NOMO-1 treated with DMSO at 0.1 percent for 48 hours (cell line): ENCODE measurements around the gene VCAM1.
"Not testable (repeated sequence)": the region's sequence is repeated elsewhere in the genome, so short reads cannot be mapped to it uniquely, and the experiment has no call there.

Experiments used
- DNase-seq: peaks from one replicate; lab custom pipeline; 2025; ENCODE audit not compliant: unreplicated experiment; lab: John Stamatoyannopoulos, UW

VCAM1 gene, protein sequence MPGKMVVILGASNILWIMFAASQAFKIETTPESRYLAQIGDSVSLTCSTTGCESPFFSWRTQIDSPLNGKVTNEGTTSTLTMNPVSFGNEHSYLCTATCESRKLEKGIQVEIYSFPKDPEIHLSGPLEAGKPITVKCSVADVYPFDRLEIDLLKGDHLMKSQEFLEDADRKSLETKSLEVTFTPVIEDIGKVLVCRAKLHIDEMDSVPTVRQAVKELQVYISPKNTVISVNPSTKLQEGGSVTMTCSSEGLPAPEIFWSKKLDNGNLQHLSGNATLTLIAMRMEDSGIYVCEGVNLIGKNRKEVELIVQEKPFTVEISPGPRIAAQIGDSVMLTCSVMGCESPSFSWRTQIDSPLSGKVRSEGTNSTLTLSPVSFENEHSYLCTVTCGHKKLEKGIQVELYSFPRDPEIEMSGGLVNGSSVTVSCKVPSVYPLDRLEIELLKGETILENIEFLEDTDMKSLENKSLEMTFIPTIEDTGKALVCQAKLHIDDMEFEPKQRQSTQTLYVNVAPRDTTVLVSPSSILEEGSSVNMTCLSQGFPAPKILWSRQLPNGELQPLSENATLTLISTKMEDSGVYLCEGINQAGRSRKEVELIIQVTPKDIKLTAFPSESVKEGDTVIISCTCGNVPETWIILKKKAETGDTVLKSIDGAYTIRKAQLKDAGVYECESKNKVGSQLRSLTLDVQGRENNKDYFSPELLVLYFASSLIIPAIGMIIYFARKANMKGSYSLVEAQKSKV

DNA sequence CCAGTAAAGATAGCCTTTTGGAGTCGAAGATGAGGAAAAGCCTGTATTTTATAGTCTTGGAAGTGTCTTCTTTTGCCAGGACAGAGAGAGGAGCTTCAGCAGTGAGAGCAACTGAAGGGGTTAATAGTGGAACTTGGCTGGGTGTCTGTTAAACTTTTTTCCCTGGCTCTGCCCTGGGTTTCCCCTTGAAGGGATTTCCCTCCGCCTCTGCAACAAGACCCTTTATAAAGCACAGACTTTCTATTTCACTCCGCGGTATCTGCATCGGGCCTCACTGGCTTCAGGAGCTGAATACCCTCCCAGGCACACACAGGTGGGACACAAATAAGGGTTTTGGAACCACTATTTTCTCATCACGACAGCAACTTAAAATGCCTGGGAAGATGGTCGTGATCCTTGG is at the start of gene VCAM1:
VCAM1 (plus strand) TSS at position 253 of the 400 bp plus-strand sequence; CDS start at position 372, 119 bp downstream.
- DNase-seq, result no peak

GRCh38 chr1:100670083-100670482 is 49.5 kb upstream of the VCAM1 start:
- DNase-seq, result no peak

- DNase-seq, result no peak
Observed at GRCh38 chr1:100671601-100672000, 47.9 kb upstream of the VCAM1 start.

- no peak for DNase-seq
Observed at GRCh38 chr1:100683448-100684349, 35.8 kb upstream of the VCAM1 start.

DNA sequence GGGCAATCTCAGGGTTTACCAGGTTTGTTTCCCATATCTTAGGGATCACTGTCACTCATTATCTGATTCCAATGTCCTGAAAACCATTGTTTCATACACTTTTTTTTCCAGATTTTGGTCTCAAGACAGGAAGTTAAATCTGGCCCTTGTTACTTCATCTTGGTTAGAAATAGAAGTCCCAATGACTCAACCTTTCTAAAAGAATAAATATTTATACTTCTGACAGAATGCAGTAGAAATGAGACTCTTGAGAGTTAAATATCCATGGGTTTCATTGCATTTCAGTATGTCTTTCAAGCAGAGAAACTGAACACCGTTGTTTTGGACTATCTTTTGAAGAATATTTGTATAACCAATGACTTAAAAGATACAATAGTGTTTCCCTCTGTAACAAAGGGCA is 19.8 kb upstream of the VCAM1 start:
- DNase-seq, result no peak

DNA sequence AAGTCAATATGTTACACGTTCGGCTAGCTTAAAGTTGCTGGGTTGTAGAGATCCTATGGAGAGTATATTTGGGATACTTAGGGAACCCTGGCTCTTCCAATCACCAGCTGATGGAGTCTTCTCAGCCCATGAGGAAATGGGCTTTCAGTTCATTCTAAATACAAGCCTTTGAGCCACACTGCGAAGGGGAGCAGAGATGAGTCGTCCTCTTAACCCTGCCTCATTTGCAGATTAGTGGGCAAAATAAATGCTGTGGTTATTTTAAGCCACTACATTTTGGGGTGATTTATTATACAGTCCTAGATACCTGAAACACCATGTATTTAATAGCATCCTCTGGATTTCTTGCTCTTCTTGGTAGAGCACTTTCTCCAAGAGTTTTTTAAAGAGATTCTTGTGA is 19.0 kb upstream of the VCAM1 start:
- no peak for DNase-seq

GRCh38 chr1:100703052-100703451 is 16.5 kb upstream of the VCAM1 start:
- DNase-seq, result no peak

DNA sequence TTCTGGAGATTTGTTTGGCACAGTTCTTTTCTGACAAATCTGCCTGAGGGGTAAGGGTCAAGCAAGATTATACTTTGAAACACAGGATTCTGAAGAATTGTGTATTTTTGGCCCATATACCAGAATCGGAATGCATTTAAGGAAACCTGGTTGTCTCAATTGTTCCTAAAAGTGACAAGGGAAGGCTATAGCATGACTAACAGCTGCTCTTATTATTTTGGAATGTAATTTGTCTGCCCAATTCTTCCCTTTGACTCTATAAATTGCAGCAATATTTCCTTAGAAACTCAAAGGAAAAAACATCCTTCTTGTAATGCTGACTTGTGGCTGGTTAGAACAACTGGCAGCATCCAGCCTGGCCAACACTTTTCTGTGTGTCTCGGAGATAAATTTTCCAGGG is 15.8 kb upstream of the VCAM1 start:
- DNase-seq, result no peak

- no peak for DNase-seq
Observed at GRCh38 chr1:100704473-100704872, 15.1 kb upstream of the VCAM1 start.

GRCh38 chr1:100706296-100706695 is 13.2 kb upstream of the VCAM1 start:
- DNase-seq, result no peak

DNA sequence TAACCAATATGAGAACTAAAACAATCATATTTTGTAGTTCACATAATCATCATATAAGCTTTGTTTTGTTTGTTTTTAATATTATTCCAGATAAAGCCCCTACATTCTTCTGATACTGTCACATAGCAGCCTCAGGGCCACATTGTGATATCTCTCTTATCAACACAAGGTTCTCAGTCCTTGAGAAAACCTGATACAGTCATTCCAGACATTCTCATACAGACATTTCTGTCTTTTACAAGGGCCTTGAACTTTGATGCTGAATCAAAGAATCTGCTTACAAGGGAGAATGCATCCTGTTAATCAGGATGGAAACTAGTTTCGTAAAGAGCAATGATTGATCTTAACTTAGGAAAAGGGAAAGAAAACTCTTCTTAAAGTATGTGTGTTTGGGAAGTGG is 12.7 kb upstream of the VCAM1 start:
- DNase-seq, result no peak

GRCh38 chr1:100708476-100709062 is 11.0 kb upstream of the VCAM1 start:
- DNase-seq, result no peak

GRCh38 chr1:100710906-100711682 is 8.4 kb upstream of the VCAM1 start:
- no peak for DNase-seq

DNA sequence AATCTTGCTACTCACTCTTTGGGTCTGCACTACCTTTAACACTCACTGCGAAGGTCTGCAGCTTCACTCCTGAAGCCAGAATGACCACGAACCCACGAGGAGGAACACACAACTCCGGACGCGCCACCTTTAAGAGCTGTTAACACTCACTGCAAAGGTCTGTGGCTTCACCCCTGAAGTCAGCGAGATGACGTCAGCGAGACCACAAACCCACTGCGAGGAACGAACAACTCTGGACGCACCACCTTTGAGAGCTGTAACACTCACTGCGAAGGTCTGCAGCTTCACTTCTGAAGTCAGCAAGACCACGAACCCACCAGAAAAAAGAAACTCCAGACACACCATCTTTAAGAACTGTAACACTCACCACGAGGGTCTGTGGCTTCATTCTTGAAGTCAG is 6.5 kb upstream of the VCAM1 start:
- DNase-seq, result not testable (repeated sequence)

GRCh38 chr1:100713626-100714025 is 5.9 kb upstream of the VCAM1 start:
- DNase-seq, result no peak

DNA sequence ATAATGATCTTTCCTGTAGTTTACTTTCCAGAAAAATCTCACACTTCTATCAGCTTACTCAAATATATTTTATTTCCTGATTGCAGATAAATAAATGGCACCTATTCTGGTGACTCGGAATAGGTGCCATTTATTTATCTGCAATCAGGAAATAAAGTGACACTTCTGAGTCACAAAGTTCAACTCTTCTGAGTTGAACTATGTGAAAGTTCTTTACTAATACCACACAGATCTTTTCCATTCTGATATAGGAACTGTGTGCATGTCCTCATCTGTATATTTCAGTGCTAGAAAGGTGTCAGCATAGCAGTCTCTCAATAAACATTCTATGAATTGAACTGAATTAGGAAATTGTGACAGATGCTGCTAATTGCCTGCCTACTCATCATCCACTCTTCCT is 4.9 kb upstream of the VCAM1 start:
- DNase-seq, result no peak

DNA sequence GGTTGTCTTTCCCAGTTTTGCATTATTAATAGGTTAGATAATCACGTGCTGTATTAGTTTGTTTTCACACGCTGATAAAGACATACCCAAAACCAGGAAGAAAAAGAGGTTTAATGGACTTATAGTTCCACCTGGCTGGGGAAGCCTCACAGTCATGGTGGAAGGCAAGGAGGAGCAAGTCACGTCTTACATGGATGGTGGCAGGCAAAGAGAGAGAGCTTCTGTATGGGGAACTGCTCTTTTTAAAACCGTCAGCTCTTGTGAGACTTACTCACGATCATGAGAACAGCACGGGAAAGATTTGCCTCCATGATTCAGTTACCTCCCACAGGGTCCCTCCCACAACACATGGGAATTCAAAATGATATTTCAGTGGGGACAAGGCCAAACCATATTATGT is 2.3 kb upstream of the VCAM1 start:
- DNase-seq, result no peak

GRCh38 chr1:100718581-100718980 is 961 bp upstream of the VCAM1 start:
- DNase-seq, result peak; percentile 69

DNA sequence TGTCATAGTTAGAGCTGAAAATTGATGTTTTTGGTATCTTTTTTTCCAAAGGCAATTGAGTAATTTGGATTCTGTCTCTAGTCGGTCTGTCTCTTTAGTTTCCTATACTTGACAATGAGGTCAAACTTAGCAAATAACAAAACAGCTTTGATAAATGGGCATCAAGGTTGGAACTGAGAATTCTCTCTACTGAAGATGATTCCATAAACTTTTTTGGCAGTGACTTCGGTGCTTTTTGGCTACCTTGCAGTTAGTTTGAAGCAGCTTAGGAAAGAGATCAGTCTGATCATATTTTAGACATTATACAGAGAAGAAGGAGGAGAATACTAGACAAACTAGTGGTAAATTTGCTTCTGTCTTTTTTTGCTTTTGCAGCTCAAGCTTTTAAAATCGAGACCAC is 559 bp downstream of the VCAM1 start:
- DNase-seq, result no peak

GRCh38 chr1:100720751-100721150 is 1.2 kb downstream of the VCAM1 start:
- no peak for DNase-seq
